ENCODE results near the gene POU3F1. TPM values are rescaled to one million over a fixed set of nuclear protein-coding genes. Genes with fewer than 3 reads are reported as not detected.

POU3F1 gene
- total and polyA plus RNA-seq, 10 of the 15 experiments (the other 5 are each of a cell fraction or from before 2014, with no cell fraction given): 0.04 to 0.53 (median 0.10) TPM; not detected in 3

- TF ChIP-seq TBL1XR1 (IDR thresholded peaks at IDR 0.05; ENCODE audit: low read depth, low read length) (peak; percentile 79; the same call in 1 of the 2 replicates), E2F4 (IDR thresholded peaks at IDR 0.05; ENCODE audit: low read depth, low read length) (no peak), ZNF592 (IDR thresholded peaks at IDR 0.05) (no peak), NFYB (IDR thresholded peaks at IDR 0.05; ENCODE audit: insufficient read depth, low read depth, low read length) (no peak), CREB1 (IDR thresholded peaks at IDR 0.05; ENCODE audit: low read depth) (no peak), MAX (IDR thresholded peaks at IDR 0.05; ENCODE audit: low read depth, low read length) (no peak), NFIC (IDR thresholded peaks at IDR 0.05; ENCODE audit: low read depth, low read length) (peak; percentile 82), PAX8 (IDR thresholded peaks at IDR 0.05) (no peak), NRF1 (conservative IDR thresholded peaks at IDR 0.05; ENCODE audit: low read depth, low read length) (no peak), ZBED1 (IDR thresholded peaks at IDR 0.05; ENCODE audit: borderline replicate concordance) (peak; percentile 86; the same call in 1 of the 2 replicates), EZH2 (IDR thresholded peaks at IDR 0.05; ENCODE audit: borderline replicate concordance, control insufficient read depth, low read depth, low read length) (no peak), HCFC1 (IDR thresholded peaks at IDR 0.05; ENCODE audit: low read length) (no peak), SUPT20H (IDR thresholded peaks at IDR 0.05; ENCODE audit: borderline replicate concordance, control insufficient read depth, low read depth, low read length) (no peak), MTA3 (IDR thresholded peaks at IDR 0.05; ENCODE audit: borderline replicate concordance, low read length) (peak; percentile 96), RAD51 (IDR thresholded peaks at IDR 0.05) (no peak), HSF1 (IDR thresholded peaks at IDR 0.05; ENCODE audit: low read depth, low read length) (no peak), ZBTB11 (CRISPR knock-in tag; IDR thresholded peaks at IDR 0.05) (no peak)
Measured at GRCh38 chr1:38029685-38030511, 16.7 kb downstream of the POU3F1 start (continued).

Data from GM12878 (cell line).